SK-MEL-5 (cell line): Measurements from ENCODE around the gene CTSD. TPM values are rescaled to one million over a fixed set of nuclear protein-coding genes. Genes with fewer than 3 reads are reported as not detected.

Source experiments
- DNase-seq: peaks from one replicate; pipeline ENCODE4 v3.0.0-alpha.2; 2016; ENCODE audit warnings: low read depth, low spot score
- in situ Hi-C: cut with HindIII; loops from 2 replicates; pipeline ENCODE4 v1.10.0; 2016; ENCODE audit warnings: low sequenced_read_pairs, high pct_unique_total_duplicates, low pct_unique_long_range_greater_than_20kb
- total RNA-seq: library from RNA; depleted of rRNA; stranded (reverse); fragments of >200 nt; shearing (Covaris generic); gene quantifications from 2 replicates; pipeline ENCODE4 v1.2.3, GENCODE V29; 2014

Gene CTSD
- total RNA-seq, 1 experiment from 2014 or later, result 428 TPM

DNA sequence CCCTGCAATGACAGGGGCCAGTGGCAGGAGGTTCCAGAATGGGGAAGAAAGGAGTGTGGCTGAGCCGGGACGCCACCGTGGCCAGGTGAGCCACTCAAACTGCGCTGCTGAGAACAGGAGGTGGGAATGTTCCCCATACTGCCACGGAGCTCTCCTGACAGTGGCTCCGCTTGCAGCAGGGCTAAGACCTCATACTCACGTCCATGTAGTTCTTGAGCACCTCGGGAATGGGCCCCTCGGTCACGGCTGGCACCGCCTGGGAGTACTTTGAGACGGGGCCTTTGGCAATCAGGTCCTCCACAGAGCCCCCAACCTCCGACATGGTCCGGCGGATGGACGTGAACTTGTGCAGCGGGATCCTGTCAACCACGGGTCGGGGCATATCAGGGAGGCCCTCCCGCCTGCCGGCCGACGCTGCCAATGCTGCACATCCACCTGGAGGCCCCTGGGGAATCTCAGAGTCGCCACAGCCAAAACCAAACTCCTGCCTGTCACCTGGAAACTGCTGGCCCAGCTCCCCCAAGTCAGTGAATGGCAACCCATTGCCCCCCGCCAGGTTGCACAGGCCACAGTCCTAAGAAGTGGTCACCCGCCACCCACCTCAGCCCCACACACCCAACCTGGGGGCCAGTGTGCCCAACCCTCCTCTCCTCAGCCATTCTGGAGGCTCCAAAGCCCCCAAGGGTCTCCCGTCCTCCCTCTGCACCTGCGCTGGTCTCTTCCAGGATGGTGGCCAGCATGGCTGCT, 2.4 kb downstream of the CTSD start:
- in situ Hi-C loops, result no loop called here
- DNase-seq, result no peak

DNA sequence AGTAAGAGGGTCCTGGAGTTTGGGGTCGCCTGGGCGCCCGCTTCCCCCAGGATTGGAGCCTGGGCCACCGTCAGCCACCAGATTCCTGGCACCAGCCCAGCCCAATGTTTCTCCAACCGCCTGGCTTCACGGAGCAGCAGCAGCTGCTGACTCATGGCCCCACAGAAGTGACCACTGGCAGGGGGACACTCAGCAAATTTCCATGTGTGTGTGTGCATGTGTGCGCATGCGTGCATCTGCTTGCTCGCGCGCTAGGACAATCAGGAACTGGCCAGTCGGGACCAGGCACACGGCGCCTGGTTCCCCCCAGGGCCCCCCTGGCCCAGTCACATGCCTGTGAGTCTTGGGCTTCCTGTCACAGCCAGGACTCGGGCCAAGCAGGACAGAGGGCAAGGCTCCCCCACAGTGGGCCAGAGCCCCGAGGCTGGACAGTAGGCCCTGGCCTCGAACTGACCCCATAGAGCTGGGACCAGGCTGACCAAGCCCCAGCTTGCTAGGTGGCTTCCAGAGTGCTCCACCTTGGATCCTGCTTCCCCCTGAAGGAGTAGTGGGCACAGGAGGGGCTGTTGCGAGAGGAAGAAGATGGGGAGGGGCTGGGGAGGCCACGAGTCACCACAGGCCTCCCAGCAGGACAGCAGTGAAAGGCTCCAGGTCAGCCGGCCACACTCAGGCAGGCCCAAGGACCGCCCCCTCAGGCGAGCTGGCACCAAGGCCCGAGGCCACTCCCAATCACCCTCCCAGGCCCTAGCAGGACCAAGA, 3.2 kb downstream of the CTSD start:
- no peak for DNase-seq
- in situ Hi-C loops, result no loop called here

GRCh38 chr11:1759851-1760220, 3.9 kb downstream of the CTSD start:
- DNase-seq, result no peak
- in situ Hi-C loops, result no loop called here

GRCh38 chr11:1759151-1759850, 4.4 kb downstream of the CTSD start:
- in situ Hi-C loops, result no loop called here

DNA sequence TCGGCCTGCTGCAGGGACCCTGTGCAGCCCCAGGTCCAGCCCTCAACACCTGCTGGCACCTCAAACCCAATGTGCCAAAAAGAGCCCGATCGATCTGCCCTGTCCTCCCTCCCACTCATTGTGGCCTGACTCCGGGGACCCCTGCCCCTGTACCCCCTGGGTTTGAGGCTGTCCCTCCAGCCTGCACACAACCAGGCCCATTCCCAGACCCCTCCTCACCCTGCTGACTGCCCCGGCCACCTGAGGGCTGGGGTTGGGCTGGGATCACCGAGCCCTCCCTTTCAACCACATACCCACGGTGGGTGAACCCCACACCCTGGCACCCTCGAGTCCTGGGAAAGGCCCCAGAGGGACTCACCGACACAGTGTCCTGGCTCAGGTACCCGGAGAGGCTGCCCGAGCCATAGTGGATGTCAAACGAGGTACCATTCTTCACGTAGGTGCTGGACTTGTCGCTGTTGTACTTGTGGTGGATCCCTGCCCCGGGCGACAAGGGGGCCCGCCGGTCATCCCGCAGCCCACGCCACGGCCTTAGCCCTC, 5.0 kb downstream of the CTSD start:
- in situ Hi-C loops, result no loop called here
- DNase-seq, result no peak

More at GRCh38 chr11:1759151-1759850, 4.4 kb downstream of the CTSD start:
- DNase-seq, result no peak

DNA sequence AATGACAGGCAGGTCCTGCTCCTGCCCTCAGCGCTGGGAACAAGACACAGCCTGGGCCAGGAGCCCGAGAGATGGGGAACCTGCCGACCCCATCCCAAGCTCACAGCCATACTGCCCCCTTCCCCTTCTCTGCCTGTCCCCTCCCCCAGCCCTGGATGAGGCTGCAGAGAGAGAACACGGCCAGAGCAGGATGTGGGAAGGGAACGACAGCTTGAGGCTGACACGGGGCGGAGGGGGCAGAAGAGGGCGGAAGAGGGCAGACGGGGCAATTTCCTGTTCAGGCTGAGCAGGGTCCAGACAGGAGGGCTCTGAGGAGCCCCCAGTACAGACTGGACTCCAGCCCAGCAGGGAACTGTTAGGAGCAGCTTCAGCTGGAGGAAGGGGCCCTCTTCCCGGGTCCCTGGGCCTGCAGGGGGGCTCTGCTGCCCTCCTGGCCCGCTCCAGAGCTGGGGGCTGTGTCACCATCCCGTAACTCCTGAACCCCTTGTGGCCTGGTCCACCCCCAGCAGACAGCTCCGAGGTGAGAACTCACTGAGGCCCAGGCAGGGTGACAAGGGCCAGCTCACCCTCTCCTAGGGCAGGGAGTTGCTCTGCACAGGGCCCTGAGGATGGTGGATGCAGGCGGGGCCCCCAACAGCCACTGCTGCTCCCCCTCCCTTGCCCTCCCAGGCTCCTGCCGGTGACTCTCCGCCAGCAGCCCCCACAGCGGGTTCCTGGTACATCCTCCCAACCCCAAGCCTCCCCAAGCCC, 5.7 kb downstream of the CTSD start:
- in situ Hi-C loops, result no loop called here

DNA sequence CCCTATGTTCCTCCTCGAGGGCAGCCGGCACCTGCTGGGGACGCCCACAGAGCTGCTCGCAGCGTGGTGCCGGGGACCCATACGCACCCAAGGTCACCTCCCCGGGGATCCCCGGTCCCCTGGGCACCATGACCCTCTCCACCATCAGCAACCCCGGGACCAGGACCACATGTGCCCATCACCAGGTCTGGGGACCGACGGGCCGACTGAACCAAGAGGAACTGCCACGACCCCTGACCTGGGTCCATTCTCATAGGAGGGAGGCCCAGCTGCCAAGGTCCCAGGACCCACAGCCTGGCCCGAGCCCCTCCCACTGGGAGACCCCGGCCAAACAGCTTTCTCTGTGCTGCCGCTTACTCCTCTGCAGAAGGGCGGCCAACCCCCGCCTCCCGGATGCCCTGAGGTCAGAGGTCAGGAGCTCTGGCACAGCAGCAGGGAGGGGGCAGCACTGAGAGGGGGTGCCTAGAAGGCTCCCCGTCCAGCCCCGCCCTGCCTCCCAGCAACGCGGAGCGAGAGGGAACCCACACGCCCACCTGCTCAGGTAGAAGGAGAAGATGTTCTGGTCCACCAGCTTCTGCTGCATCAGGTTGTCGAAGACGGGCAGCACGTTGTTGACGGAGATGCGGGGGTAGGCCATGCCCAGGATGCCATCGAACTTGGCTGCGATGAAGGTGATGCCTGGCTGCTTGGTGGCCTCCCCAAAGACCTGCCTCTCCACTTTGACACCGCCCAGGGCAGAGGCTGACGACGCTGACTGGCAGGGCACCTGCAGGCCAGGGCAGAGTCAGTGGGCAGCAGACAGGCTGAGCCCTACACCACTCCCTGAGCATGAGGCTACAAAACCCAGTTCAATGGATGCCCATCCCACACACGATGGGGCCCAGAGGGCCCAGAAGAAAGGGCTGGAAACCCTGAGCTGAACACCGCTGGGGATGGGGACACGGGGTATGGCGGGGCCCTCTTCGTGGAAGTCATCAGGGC, 6.6 kb downstream of the CTSD start:
- DNase-seq, result no peak
- in situ Hi-C loops, result no loop called here

More for the DNA sequence above, 5.7 kb downstream of the CTSD start:
- no peak for DNase-seq

GRCh38 chr11:1755692-1756561, 7.8 kb downstream of the CTSD start:
- in situ Hi-C loops, result no loop called here
- no peak for DNase-seq

GRCh38 chr11:1755344-1755691, 8.4 kb downstream of the CTSD start:
- in situ Hi-C loops, result no loop called here
- DNase-seq, result no peak

DNA sequence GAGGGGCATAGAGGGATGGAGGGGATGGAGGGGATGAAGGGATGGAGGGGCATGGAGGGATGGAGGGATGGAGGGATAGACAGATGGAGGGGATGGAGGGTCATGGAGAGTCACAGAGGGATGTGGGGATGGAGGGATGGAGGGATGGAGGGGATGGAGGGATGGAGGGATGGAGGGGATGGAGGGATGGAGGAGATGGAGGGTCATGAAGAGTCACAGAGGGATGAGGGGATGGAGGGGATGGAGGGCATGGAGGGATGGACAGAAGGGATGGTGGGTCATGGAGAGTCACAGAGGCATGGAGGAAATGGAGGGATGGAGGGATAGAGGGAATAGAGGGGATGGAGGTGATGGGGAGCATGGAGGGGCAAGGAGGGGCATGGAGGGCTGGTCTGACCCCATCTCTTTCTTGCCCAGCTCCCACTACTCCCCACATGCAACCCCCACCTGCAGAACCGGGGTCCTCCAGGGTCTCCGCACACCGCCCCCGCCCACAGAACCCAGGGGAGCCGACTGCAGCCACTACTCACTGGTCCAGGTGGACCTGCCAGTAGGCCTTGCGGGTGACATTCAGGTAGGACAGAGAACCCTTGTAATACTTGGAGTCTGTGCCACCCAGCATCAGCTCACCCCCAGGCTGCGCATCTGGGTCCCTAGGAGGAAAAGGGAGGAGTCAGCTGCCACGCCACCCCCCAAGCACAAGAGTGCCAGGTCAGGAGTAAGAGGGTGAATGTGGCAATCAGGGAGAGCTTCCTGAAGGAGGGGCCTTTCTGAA, 9.2 kb downstream of the CTSD start:
- in situ Hi-C loops, result no loop called here
- DNase-seq, result no peak

- no peak for DNase-seq
- in situ Hi-C loops, result no loop called here
Observed at GRCh38 chr11:1753929-1754305, 9.8 kb downstream of the CTSD start.

DNA sequence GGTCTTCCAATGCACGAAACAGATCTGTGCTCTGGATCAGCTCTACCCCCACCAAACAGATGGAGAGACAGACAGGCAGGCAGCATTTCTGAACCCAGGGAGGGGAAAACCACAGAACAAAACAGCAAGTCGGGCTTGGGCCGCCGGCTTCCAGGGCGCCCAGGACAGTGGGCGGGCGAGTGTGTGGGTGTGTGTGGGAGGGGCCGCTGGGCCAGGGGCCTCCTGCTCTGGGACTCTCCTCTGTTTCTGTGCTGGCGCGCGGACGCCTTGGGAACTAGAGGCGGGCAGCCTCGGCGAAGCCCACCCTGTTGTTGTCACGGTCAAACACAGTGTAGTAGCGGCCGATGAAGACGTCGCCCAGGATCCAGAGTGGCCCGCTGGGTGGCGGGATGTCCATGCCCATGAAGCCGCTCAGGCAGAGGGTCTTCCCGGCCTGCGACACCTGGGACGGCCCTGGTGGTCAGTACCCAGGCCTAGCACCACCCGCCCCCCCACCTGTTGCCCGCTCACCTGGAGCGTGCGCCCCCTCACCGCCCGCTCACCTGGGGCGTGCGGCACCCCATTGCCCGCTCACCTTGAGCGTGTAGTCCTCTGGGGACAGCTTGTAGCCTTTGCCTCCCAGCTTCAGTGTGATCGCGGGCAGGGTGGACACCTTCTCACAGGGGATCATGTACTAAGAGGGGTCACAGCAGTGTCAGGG, 10.3 kb downstream of the CTSD start:
- no peak for DNase-seq
- in situ Hi-C loops, result no loop called here

- no peak for DNase-seq
- in situ Hi-C loops, result no loop called here
Observed at GRCh38 chr11:1752907-1753228, 10.9 kb downstream of the CTSD start.

DNA sequence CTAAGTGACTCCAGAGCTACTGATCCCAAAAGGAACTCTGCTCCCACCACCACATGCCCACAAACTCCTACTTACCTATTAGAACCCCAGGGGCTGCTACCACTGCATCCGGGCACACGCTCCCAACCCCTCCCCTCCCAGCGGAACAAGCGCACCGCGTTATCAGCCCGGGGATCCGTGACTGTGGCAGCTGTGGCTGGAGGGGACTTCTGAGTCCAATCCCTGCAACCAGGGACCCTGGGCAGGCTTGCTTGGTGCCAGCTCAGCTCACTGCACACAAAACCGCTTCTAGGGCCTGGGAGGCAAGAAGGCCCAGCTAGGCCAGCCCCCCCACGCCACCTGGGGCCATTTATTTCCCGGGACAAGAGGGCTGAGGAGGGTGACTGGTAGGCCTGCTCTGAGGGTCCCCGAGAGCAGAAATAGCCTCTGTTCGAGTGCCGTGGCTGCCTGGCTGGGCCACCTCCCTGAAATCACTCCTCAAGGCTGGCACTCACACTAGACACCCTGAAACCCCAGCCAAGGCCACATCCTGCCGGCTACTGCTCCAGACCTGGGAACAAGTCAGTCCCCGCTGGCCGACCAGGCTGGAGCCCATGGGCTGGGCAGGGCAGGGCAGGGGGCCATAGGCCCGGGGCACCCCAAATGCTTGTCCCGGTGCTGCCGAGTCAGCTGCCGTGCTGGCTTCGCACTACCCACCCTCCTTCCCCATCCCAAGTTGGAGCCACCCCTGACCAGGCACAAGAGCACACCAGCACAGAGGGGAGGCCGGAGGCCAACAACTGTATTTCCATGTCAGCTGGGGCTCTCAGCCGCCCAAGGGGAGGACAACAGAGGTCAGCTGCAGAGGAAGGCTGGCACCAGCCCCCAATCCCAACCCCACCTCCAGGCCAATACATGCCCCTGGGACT, 11.5 kb downstream of the CTSD start:
- no peak for DNase-seq
- in situ Hi-C loops, result no loop called here
